C4-2B (cell line): ENCODE measurements around the gene HEXIM2.

Source experiments
- H3K27ac ChIP-seq: fragments of 450-650 bp; 2 replicates; pipeline ENCODE4 v1.5.1; 2017
- CTCF ChIP-seq: fragments of 450-650 bp; conservative IDR thresholded peaks from 2 replicates; pipeline ENCODE4 v1.5.1; 2017; ENCODE audit warnings: mild to moderate bottlenecking
- ZFX ChIP-seq: fragments of 450-650 bp; IDR thresholded peaks from 2 replicates; pipeline ENCODE4 v1.6.1; 2017

The HEXIM2 gene

GRCh38 chr17:45117334-45117733 lies 44.3 kb upstream of the HEXIM2 start:
- no peak overlapping the region for H3K27ac ChIP-seq
- no peak for TF ChIP-seq ZFX
- no peak for TF ChIP-seq CTCF

GRCh38 chr17:45117848-45118646 lies 43.6 kb upstream of the HEXIM2 start:
- TF ChIP-seq ZFX (no peak), CTCF (no peak)
- no peak overlapping the region for H3K27ac ChIP-seq

- TF ChIP-seq CTCF: no peak
- no peak for TF ChIP-seq ZFX
Observed at GRCh38 chr17:45118691-45119090, 43.0 kb upstream of the HEXIM2 start.

GRCh38 chr17:45119964-45120363 lies 41.7 kb upstream of the HEXIM2 start:
- TF ChIP-seq CTCF: no peak
- TF ChIP-seq ZFX: no peak
- H3K27ac ChIP-seq: no peak overlapping the region

More at GRCh38 chr17:45118691-45119090, 43.0 kb upstream of the HEXIM2 start:
- H3K27ac ChIP-seq: no peak overlapping the region

- no peak for TF ChIP-seq ZFX
- no peak for TF ChIP-seq CTCF
Observed at GRCh38 chr17:45120558-45120957, 41.1 kb upstream of the HEXIM2 start.

GRCh38 chr17:45121055-45121454 lies 40.6 kb upstream of the HEXIM2 start:
- no peak for TF ChIP-seq CTCF
- no peak for TF ChIP-seq ZFX
- H3K27ac ChIP-seq: no peak overlapping the region

More at GRCh38 chr17:45120558-45120957, 41.1 kb upstream of the HEXIM2 start:
- no peak overlapping the region for H3K27ac ChIP-seq

GRCh38 chr17:45123076-45123770 lies 38.5 kb upstream of the HEXIM2 start:
- TF ChIP-seq ZFX: no peak
- no peak for TF ChIP-seq CTCF
- H3K27ac ChIP-seq: no peak overlapping the region
